Heart right ventricle (tissue), 16 donors: ENCODE results near the gene ATXN7. TPM values are rescaled to one million over a fixed set of nuclear protein-coding genes. Genes with fewer than 3 reads are reported as not detected.
A peak's percentile ranks its signal among the peaks of the same experiment; 100 is the strongest.

ENCODE experiments used
- ATAC-seq, 8 donors: fragments of 200-7000 bp; cut with Tn5 transposase; one replicate each; pipeline ENCODE4 v1.9.1; 2020; ENCODE audit warnings: mild to moderate bottlenecking in 8 of 8, moderate library complexity in 8 of 8, moderate number of reproducible peaks in 1 of 8
- DNase-seq, 2 donors: peaks; one replicate each; pipeline ENCODE4 v3.0.0-alpha.2; 2020
- H3K27ac ChIP-seq, 10 donors: fragments of 200-600 bp; sonication (generic) in 2 of 10; one replicate each; pipeline versions ENCODE4 v1.5.0 to v1.8.0; 2020 to 2022; ENCODE audit warnings: mild to moderate bottlenecking in 3 of 10
- H3K27me3 ChIP-seq, 7 donors: fragments of 200-600 bp; one replicate each; pipeline ENCODE4 v1.8.0; 2021 to 2022; ENCODE audit warnings: mild to moderate bottlenecking in 2 of 7
- H3K36me3 ChIP-seq, 9 donors: fragments of 200-600 bp; sonication (generic) in 1 of 9; one replicate each; pipeline versions ENCODE4 v1.5.0 to v1.8.0; 2020 to 2022; ENCODE audit warnings: mild to moderate bottlenecking in 2 of 9
- H3K4me1 ChIP-seq, 9 donors: fragments of 200-600 bp; sonication (generic) in 1 of 9; one replicate each; pipeline versions ENCODE4 v1.5.0 to v1.8.0; 2020 to 2022; ENCODE audit warnings: mild to moderate bottlenecking in 4 of 9
- H3K4me3 ChIP-seq, 10 donors: fragments of 200-600 bp; sonication (generic) in 2 of 10; one replicate each; pipeline versions ENCODE4 v1.5.0 to v1.8.0; 2020 to 2022; ENCODE audit warnings: mild to moderate bottlenecking in 7 of 10, moderate library complexity in 2 of 10
- H3K9me3 ChIP-seq, 11 donors: fragments of 200-600 bp in 10 of 11; sonication (generic) in 2 of 11; one replicate each; pipeline versions ENCODE4 v1.5.0 to v1.8.0; 2013 to 2022; ENCODE audit warnings: mild to moderate bottlenecking in 2 of 11, control low read depth in 1 of 11, moderate library complexity in 1 of 11
- CTCF ChIP-seq, 9 donors: fragments of 200-600 bp; sonication (generic) in 2 of 9; IDR thresholded peaks; one replicate each; pipeline versions ENCODE4 v1.5.0 to v1.8.0; 2021 to 2022; ENCODE audit warnings: antibody characterized with exemption in 9 of 9, mild to moderate bottlenecking in 5 of 9, moderate library complexity in 1 of 9
- WGBS, 2 donors: extraction: QIAGEN DNeasy Blood & Tissue Kit; methylation state at CpG; one replicate each; pipeline ENCODE4 v1.1.7; 2013; ENCODE audit warnings: inconsistent platforms in 1 of 2; 5-methylcytosine and 5-hydroxymethylcytosine counted together
- intact Hi-C, 10 donors: fragments of 100-400 bp; cut with DNase I; formaldehyde crosslinking; loops; one replicate each; pipeline versions ENCODE4 v1.11.1 to v1.14.2; 2022
- polyA plus RNA-seq, 2 donors: library from polyadenylated mRNA; stranded (reverse); fragments of 200-250 nt; gene quantifications; one replicate each; pipeline ENCODE4 v1.2.3, GENCODE V29; 2013
- total RNA-seq, 10 donors: library from RNA; stranded (reverse); fragmentation: NEBNext Ultra II Directional in 3 of 10; extraction: Animal tissue kit (Norgen Biotek cat#: 25700) in 3 of 10; gene quantifications; one replicate each; pipeline versions ENCODE4 v1.2.1 to v1.2.4, GENCODE V29; 2021 to 2023
- donor health status: Arrhythmogenic right ventricular cardiomyopathy.
- donor health status: ischemic (EF 13 %, LVEDD 7.1; RV severe dilation, severe dysfunction).
- donor health status: healthy with polysubstance abuse.
- donor health status: DM: no; HTN: yes; CAD: no.
- donor health status: DM: no; HTN: no; CAD: no.
- donor health status: ischemic (EF 25% LVEDD 6.9; RV normal size, moderate dysfunction).
- donor health status: ischemic (EF 25% LVEDD 5.7; RV mildly dilated, moderate dysfunction).
- donor health status: healthy.
- donor health status: DM: yes; HTN: yes; CAD: no.
- donor health status: Ischemic cardiomyopathy.
- donor health status: ischemic (EF 35%, LVEDD 5.7; RV mildly dilated, moderate dysfunction).
- donor health status: nonischemic (EF 11% LVEDD 7.7; RV severe dilation, severe dysfunction).
- donor health status: DM: yes; HTN: yes; CAD: no.
- donor health status: PGD.
- donor health status: ischemic (EF 29% LVEDD 5.4; RV normal size, mild dysfunction).
- donor health status: nonischemic (EF 23%, LVEDD 6.1; RV moderate dilation, normal function).

Gene ATXN7
- total and polyA plus RNA-seq, 12 donors: 1.7 to 31.0 (median 19.6) TPM

GRCh38 chr3:63905731-63906620 is 42.3 kb downstream of the ATXN7 start:
- no peak for DNase-seq
- H3K4me1 ChIP-seq: peaks cover under 1 to 22% (median 16%) of the 10 kb centered on the region in 9 donors
- H3K27me3 ChIP-seq: no peaks in the 10 kb centered on the region
- ATAC-seq: no peak
- H3K27ac ChIP-seq: no peak overlapping the region
- H3K36me3 ChIP-seq: peaks cover 0 to 26% (median 0%) of the 10 kb centered on the region in 9 donors
- TF ChIP-seq CTCF (IDR thresholded peaks at IDR 0.05): no peak
- no peaks in the 10 kb centered on the region for H3K9me3 ChIP-seq
- intact Hi-C loops: loop anchor here in 3 of 10 donors (5.0 kb wide), 3 partner anchors 34 to 44 kb away; partner anchors contain the start of genes ATXN7 (in 1 of the 3) and THOC7 (in 1 of the 3)
- WGBS, 2 donors: 93 to 97% methylated on average over 4 of the region's 4 CpGs
- no peak overlapping the region for H3K4me3 ChIP-seq

- Histone ChIP-seq H3K27me3 (no peaks in the 10 kb centered on the region), H3K9me3 (no peaks in the 10 kb centered on the region), H3K4me1 (peaks cover 4 to 33% (median 22%) of the 10 kb centered on the region in 9 donors), H3K27ac (peak overlapping the region in 1 of 10 donors; percentile 20), H3K4me3 (no peak overlapping the region), H3K36me3 (peaks cover 0 to 19% (median 0%) of the 10 kb centered on the region in 9 donors)
- peak in 4 of 9 donors; percentile 27 to 55 (median 43) for TF ChIP-seq CTCF (IDR thresholded peaks at IDR 0.05)
- DNase-seq: no peak
- ATAC-seq: no peak
- 44 to 53% methylated on average over 2 of the region's 2 CpGs for WGBS, 2 donors
- intact Hi-C loops: loop anchor here in 3 of 10 donors (5.0 kb wide), 3 partner anchors 36 to 46 kb away; partner anchors contain the start of genes ATXN7 (in 1 of the 3) and THOC7 (in 1 of the 3)
Measured at GRCh38 chr3:63908081-63908736, 44.5 kb downstream of the ATXN7 start.

GRCh38 chr3:63908776-63909175 is 45.1 kb downstream of the ATXN7 start:
- H3K36me3 ChIP-seq: peaks cover 0 to 19% (median 0%) of the 10 kb centered on the region in 9 donors
- H3K27me3 ChIP-seq: no peaks in the 10 kb centered on the region
- intact Hi-C loops: loop anchor here in 3 of 10 donors (5.0 kb wide), 3 partner anchors 36 to 46 kb away; partner anchors contain the start of genes ATXN7 (in 1 of the 3) and THOC7 (in 1 of the 3)
- H3K9me3 ChIP-seq: no peaks in the 10 kb centered on the region
- H3K27ac ChIP-seq: peak overlapping the region in 1 of 10 donors; percentile 20
- ATAC-seq (no peak), DNase-seq (no peak)
- H3K4me3 ChIP-seq: no peak overlapping the region
- 66 to 70% methylated on average over 1 of the region's 1 CpG for WGBS, 2 donors
- no peak for TF ChIP-seq CTCF (IDR thresholded peaks at IDR 0.05)
- peaks cover 4 to 38% (median 28%) of the 10 kb centered on the region in 9 donors for H3K4me1 ChIP-seq

- 79 to 82% methylated on average over 2 of the region's 2 CpGs for WGBS, 2 donors
- intact Hi-C loops: loop anchor here in 3 of 10 donors (5.0 kb wide), 3 partner anchors 37 to 47 kb away; partner anchors contain the start of genes ATXN7 (in 1 of the 3) and THOC7 (in 1 of the 3)
Measured at GRCh38 chr3:63909431-63909830, 45.8 kb downstream of the ATXN7 start.

More at GRCh38 chr3:63909431-63909830, 45.8 kb downstream of the ATXN7 start:
- Histone ChIP-seq H3K36me3 (peaks cover 0 to 18% (median 0%) of the 10 kb centered on the region in 9 donors), H3K27me3 (no peaks in the 10 kb centered on the region), H3K9me3 (no peaks in the 10 kb centered on the region), H3K27ac (no peak overlapping the region), H3K4me1 (peaks cover 4 to 45% (median 34%) of the 10 kb centered on the region in 9 donors), H3K4me3 (no peak overlapping the region)
- no peak for TF ChIP-seq CTCF (IDR thresholded peaks at IDR 0.05)
- ATAC-seq (no peak), DNase-seq (no peak)
